ENCODE results near the gene IGDCC3.

The IGDCC3 gene

GRCh38 chr15:65377976-65378366 is at the start of gene IGDCC3:
Gene IGDCC3, minus strand, starts transcription at chr15:65378002. Its CDS starts 214 bp downstream, at chr15:65377788.
- TF ChIP-seq CTCF (IDR thresholded peaks at IDR 0.05), result no peak

GRCh38 chr15:65426216-65426853 is 48.5 kb upstream of the IGDCC3 start:
- no peak for TF ChIP-seq CTCF (IDR thresholded peaks at IDR 0.05)

DNA sequence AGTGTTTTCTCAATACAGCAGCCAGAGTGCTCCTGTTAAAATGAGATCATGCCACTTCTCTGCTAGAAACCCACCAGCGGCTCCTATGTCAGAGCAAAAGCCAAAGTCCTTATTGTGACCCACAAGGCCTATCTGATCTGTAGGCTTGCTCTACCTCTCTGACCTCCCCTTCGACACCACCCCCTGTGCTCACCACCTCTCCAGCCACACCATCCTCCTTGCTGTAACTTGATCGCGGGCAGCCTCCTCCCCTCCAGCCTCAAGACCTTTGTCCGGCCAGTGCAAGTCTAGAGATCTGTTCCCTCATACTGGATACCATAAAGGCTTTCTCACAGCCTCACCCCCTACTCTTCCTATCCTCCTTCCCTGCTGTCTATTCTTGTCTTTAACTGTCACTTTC is 46.9 kb upstream of the IGDCC3 start:
- TF ChIP-seq CTCF (IDR thresholded peaks at IDR 0.05), result no peak

- TF ChIP-seq CTCF (IDR thresholded peaks at IDR 0.05), result no peak
Observed at GRCh38 chr15:65423976-65424679, 46.3 kb upstream of the IGDCC3 start.

DNA sequence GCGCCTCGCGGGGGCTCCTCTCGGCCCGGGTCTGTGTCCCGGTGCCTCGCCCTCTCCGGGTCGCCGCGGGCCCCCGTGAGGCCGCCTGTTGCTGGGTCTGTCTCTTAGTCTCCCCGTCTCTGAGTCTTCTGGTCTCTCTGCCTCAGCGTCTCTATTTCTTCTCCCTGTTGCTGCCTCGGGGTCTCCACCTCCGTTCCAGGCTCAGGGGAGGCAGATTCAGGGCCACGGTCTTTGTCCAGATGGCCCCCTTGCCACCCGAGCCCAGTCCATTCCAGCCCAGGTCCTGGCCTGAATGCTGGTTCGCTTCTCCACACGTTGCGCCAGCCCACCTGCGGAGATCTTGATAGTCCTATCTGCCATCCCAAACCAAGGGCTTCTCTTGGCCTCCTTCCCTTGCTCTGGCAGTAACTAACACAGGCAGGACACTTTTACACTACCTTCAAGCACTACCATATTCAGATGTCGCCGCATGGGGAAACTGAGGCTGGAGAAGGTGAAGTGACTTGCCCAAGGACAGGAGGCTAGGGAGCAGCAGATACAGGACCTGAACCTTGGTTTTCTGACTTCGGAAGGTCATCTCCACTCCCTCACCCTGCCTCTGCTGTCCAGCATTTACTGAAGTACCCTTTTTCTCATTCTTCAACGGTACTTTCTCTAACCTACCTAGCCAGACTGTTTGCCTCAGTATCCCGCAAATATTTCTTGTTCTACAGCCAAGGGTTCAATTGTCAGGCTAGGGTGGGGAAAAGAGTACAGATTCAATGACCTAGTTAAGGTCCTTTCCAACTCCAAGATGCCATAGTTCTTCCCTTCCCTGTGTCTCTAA is 45.6 kb upstream of the IGDCC3 start:
- no peak for TF ChIP-seq CTCF (IDR thresholded peaks at IDR 0.05)

- no peak for TF ChIP-seq CTCF (IDR thresholded peaks at IDR 0.05)
Observed at GRCh38 chr15:65421360-65422215, 43.8 kb upstream of the IGDCC3 start.

- no peak for TF ChIP-seq CTCF (IDR thresholded peaks at IDR 0.05)
Observed at GRCh38 chr15:65420975-65421359, 43.2 kb upstream of the IGDCC3 start.
